HepG2 (cell line): ENCODE results near the gene CD68. TPM values are rescaled to one million over a fixed set of nuclear protein-coding genes. Genes with fewer than 3 reads are reported as not detected.

Experiments
- CEBPG ChIP-seq: IDR thresholded peaks from 2 replicates; pipeline ENCODE4 v1.6.1; 2016
- CENPT ChIP-seq: sonication (generic); formaldehyde crosslinking; IDR thresholded peaks from 2 replicates; pipeline ENCODE4 v1.8.0; 2022; ENCODE audit warnings: low read depth, mild to moderate bottlenecking, moderate library complexity, missing genetic modification reagents
- CHD4 ChIP-seq: fragments of 200-600 bp; sonication (generic); IDR thresholded peaks from 2 replicates; pipeline ENCODE4 v1.7.0; 2017; ENCODE audit warnings: mild to moderate bottlenecking, low read length, borderline replicate concordance
- ELF1 ChIP-seq: sonication (generic); formaldehyde crosslinking; IDR thresholded peaks from 2 replicates; pipeline ENCODE4 v1.4.0; 2020; ENCODE audit warnings: missing genetic modification reagents
- EZH2 ChIP-seq: conservative IDR thresholded peaks from 2 replicates; pipeline ENCODE4 v1.6.1; 2012; ENCODE audit warnings: mild to moderate bottlenecking, low read depth, low read length, moderate library complexity
- FIP1L1 ChIP-seq: fragments of 200-400 bp; formaldehyde crosslinking; IDR thresholded peaks from 2 replicates; pipeline ENCODE4 v1.6.1; 2018; ENCODE audit warnings: low read depth, mild to moderate bottlenecking, low read length, moderate library complexity, borderline replicate concordance; ENCODE audit not compliant: insufficient read depth
- FOSL1 ChIP-seq: sonication (generic); formaldehyde crosslinking; IDR thresholded peaks from 2 replicates; pipeline ENCODE4 v1.9.0; 2021; ENCODE audit warnings: missing genetic modification reagents, borderline replicate concordance
- FOXA3 ChIP-seq: IDR thresholded peaks from 2 replicates; pipeline ENCODE4 v1.6.1; 2016; ENCODE audit warnings: missing genetic modification reagents, missing compliant biosample characterization
- GMEB1 ChIP-seq: sonication (generic); formaldehyde crosslinking; IDR thresholded peaks from 2 replicates; pipeline ENCODE4 v1.5.1; 2020; ENCODE audit warnings: missing genetic modification reagents, mild to moderate bottlenecking, borderline replicate concordance
- GTF3A ChIP-seq: sonication (generic); formaldehyde crosslinking; conservative IDR thresholded peaks from 2 replicates; pipeline ENCODE4 v1.4.0; 2020; ENCODE audit warnings: mild to moderate bottlenecking, missing genetic modification reagents
- HMG20A ChIP-seq: IDR thresholded peaks from 2 replicates; pipeline ENCODE4 v1.6.1; 2016; ENCODE audit warnings: borderline replicate concordance
- KLF11 ChIP-seq: IDR thresholded peaks from 2 replicates; pipeline ENCODE4 v1.6.1; 2016; ENCODE audit warnings: missing compliant biosample characterization
- KLF15 ChIP-seq: sonication (generic); formaldehyde crosslinking; IDR thresholded peaks from 2 replicates; pipeline ENCODE4 v1.8.1; 2023; ENCODE audit warnings: borderline replicate concordance, mild to moderate bottlenecking, inconsistent platforms, missing genetic modification reagents, mixed read lengths
- MED8 ChIP-seq: sonication (generic); formaldehyde crosslinking; IDR thresholded peaks from 2 replicates; pipeline ENCODE4 v1.8.1; 2023; ENCODE audit warnings: mild to moderate bottlenecking, missing genetic modification reagents; ENCODE audit not compliant: insufficient replicate concordance
- MYC ChIP-seq: sonication (generic); formaldehyde crosslinking; IDR thresholded peaks from 2 replicates; pipeline ENCODE4 v1.9.0; 2021; ENCODE audit warnings: missing genetic modification reagents, borderline replicate concordance
- NKX3-1 ChIP-seq: sonication (generic); formaldehyde crosslinking; IDR thresholded peaks from 2 replicates; pipeline ENCODE4 v1.5.0; 2020; ENCODE audit warnings: missing genetic modification reagents
- ONECUT2 ChIP-seq: sonication (generic); formaldehyde crosslinking; IDR thresholded peaks from 2 replicates; pipeline ENCODE4 v1.4.0; 2020; ENCODE audit warnings: missing genetic modification reagents
- RBFOX2 ChIP-seq: fragments of 200-400 bp; formaldehyde crosslinking; IDR thresholded peaks from 2 replicates; pipeline ENCODE4 v1.6.1; 2017; ENCODE audit warnings: low read depth, mild to moderate bottlenecking, low read length
- REXO4 ChIP-seq: sonication (generic); formaldehyde crosslinking; IDR thresholded peaks from 2 replicates; pipeline ENCODE4 v1.8.0; 2022; ENCODE audit warnings: missing genetic modification reagents, mild to moderate bottlenecking, borderline replicate concordance
- RNF219 ChIP-seq: sonication (generic); formaldehyde crosslinking; IDR thresholded peaks from 2 replicates; pipeline ENCODE4 v1.5.0; 2020; ENCODE audit warnings: mild to moderate bottlenecking, missing genetic modification reagents
- SMAD3 ChIP-seq: sonication (generic); formaldehyde crosslinking; IDR thresholded peaks from 2 replicates; pipeline ENCODE4 v1.4.0; 2020; ENCODE audit warnings: missing genetic modification reagents
- TOE1 ChIP-seq: sonication (generic); formaldehyde crosslinking; IDR thresholded peaks from 2 replicates; pipeline ENCODE4 v1.4.0; 2020; ENCODE audit warnings: mild to moderate bottlenecking, missing genetic modification reagents
- ZMAT3 ChIP-seq: sonication (generic); formaldehyde crosslinking; conservative IDR thresholded peaks from 2 replicates; pipeline ENCODE4 v1.7.0; 2021; ENCODE audit warnings: missing genetic modification reagents
- ZNF446 ChIP-seq: sonication (generic); formaldehyde crosslinking; IDR thresholded peaks from 2 replicates; pipeline ENCODE4 v1.5.0; 2020; ENCODE audit warnings: mild to moderate bottlenecking, missing genetic modification reagents
- ZNF510 ChIP-seq: sonication (generic); formaldehyde crosslinking; IDR thresholded peaks from 2 replicates; pipeline ENCODE4 v1.4.0; 2020; ENCODE audit warnings: low read depth, mild to moderate bottlenecking, missing genetic modification reagents
- ZNF619 ChIP-seq: sonication (generic); formaldehyde crosslinking; IDR thresholded peaks from 2 replicates; pipeline ENCODE4 v1.4.0; 2020; ENCODE audit warnings: mild to moderate bottlenecking, missing genetic modification reagents
- ZNF678 ChIP-seq: sonication (generic); formaldehyde crosslinking; IDR thresholded peaks from 2 replicates; pipeline ENCODE4 v1.4.0; 2020; ENCODE audit warnings: mild to moderate bottlenecking, missing genetic modification reagents
- polyA plus RNA-seq, 8 experiments: library from polyadenylated mRNA; depleted of rRNA in 3 of 8; stranded (reverse) in 7 of 8; unstranded in 1 of 8; fragments of >200 nt; fragmentation: Illumina TruSeq in 4 of 8; extraction: Trizol in 4 of 8; gene quantifications; 2 replicates each; pipeline versions ENCODE4 v1.2.1 to v1.2.3, GENCODE V29; 2011 to 2016; ENCODE audit warnings: low read depth in 4 of 8, missing spikeins in 1 of 8, mixed read lengths in 1 of 8; ENCODE audit not compliant: insufficient read depth in 1 of 8
- total RNA-seq, 5 experiments: library from RNA; depleted of rRNA; stranded (reverse); fragments of >200 nt; fragmentation: Illumina TruSeq; extraction: Trizol; gene quantifications; 2 replicates each; pipeline ENCODE4 v1.2.3, GENCODE V29; 2016; ENCODE audit warnings: low read depth in 1 of 5

CD68 gene
- total and polyA plus RNA-seq, 2 of the 13 experiments (the other 11 are each of a cell fraction or from before 2014, with no cell fraction given) = 10.3 to 104 TPM

GRCh38 chr17:7583253-7584109, 4.0 kb downstream of the CD68 start, which contains the start of gene MPDU1 (continued):
- TF ChIP-seq MED8 (CRISPR knock-in tag) (peak; percentile 36), ZNF510 (CRISPR knock-in tag) (0 out of 2 replicates have a peak, but pooled peaks have one; percentile 35), FOXA3 (CRISPR knock-in tag) (no peak), HMG20A (CRISPR knock-in tag) (no peak), FOSL1 (CRISPR knock-in tag) (peak; percentile 34; the same call in 1 of the 2 replicates), RBFOX2 (peak; percentile 84), REXO4 (CRISPR knock-in tag) (no peak), ZNF446 (CRISPR knock-in tag) (no peak), GTF3A (no peak), ZNF619 (CRISPR knock-in tag) (no peak), KLF11 (CRISPR knock-in tag) (0 out of 2 replicates have a peak, but pooled peaks have one; percentile 37), CHD4 (0 out of 2 replicates have a peak, but pooled peaks have one; percentile 31), RNF219 (0 out of 2 replicates have a peak, but pooled peaks have one; percentile 73), CEBPG (CRISPR knock-in tag) (no peak), GMEB1 (CRISPR knock-in tag) (peak; percentile 81; the same call in 1 of the 2 replicates), KLF15 (peak; percentile 58; the same call in 1 of the 2 replicates), MYC (CRISPR knock-in tag) (peak; percentile 91), SMAD3 (CRISPR knock-in tag) (peak; percentile 35; the same call in 1 of the 2 replicates), ELF1 (peak; percentile 95), ZNF678 (0 out of 2 replicates have a peak, but pooled peaks have one; percentile 17), CENPT (CRISPR knock-in tag) (peak; percentile 18; the same call in 1 of the 2 replicates), NKX3-1 (CRISPR knock-in tag) (peak; percentile 90), TOE1 (0 out of 2 replicates have a peak, but pooled peaks have one; percentile 44), ONECUT2 (CRISPR knock-in tag) (no peak), ZMAT3 (CRISPR knock-in tag) (peak; percentile 54; the same call in 1 of the 2 replicates), FIP1L1 (0 out of 2 replicates have a peak, but pooled peaks have one; percentile 7), EZH2 (no peak)
